Spleen (tissue), 11 donors: ENCODE data around the gene NMUR1. TPM values are rescaled to one million over a fixed set of nuclear protein-coding genes. Genes with fewer than 3 reads are reported as not detected.
"Not testable (repeated sequence)": the region's sequence is repeated elsewhere in the genome, so short reads cannot be mapped to it uniquely, and the experiment has no call there.

Source experiments
- DNase-seq: peaks from one replicate; pipeline ENCODE4 v3.0.0-alpha.2; 2020
- H3K27ac ChIP-seq, 8 donors: fragments of 200-600 bp; sonication (generic) in 7 of 8; 1 replicate in 4 of 8; 2 replicates in 4 of 8; pipeline versions ENCODE4 v1.5.0 to v1.8.0; 2016 to 2021; ENCODE audit warnings: inconsistent platforms in 4 of 8, mild to moderate bottlenecking in 4 of 8, moderate library complexity in 1 of 8
- H3K27me3 ChIP-seq, 7 donors: fragments of 200-600 bp; sonication (generic) in 6 of 7; replicated peaks in 1 of 7; 1 replicate in 4 of 7; 2 replicates in 3 of 7; pipeline versions ENCODE4 v1.5.0 to v1.8.0; 2016 to 2021; ENCODE audit warnings: inconsistent platforms in 3 of 7, mild to moderate bottlenecking in 1 of 7
- H3K36me3 ChIP-seq, 6 donors: fragments of 200-600 bp; sonication (generic) in 5 of 6; 1 replicate in 4 of 6; 2 replicates in 2 of 6; pipeline versions ENCODE4 v1.5.0 to v1.8.0; 2016 to 2021; ENCODE audit warnings: inconsistent platforms in 2 of 6
- H3K4me1 ChIP-seq, 6 donors: fragments of 200-600 bp; sonication (generic) in 5 of 6; 1 replicate in 3 of 6; 2 replicates in 3 of 6; pipeline versions ENCODE4 v1.5.0 to v1.8.0; 2016 to 2021; ENCODE audit warnings: inconsistent platforms in 3 of 6
- H3K4me3 ChIP-seq, 8 donors: fragments of 200-600 bp; sonication (generic) in 7 of 8; 1 replicate in 4 of 8; 2 replicates in 4 of 8; pipeline versions ENCODE4 v1.5.0 to v1.8.0; 2016 to 2021; ENCODE audit warnings: inconsistent platforms in 4 of 8, mild to moderate bottlenecking in 4 of 8, moderate library complexity in 2 of 8
- H3K9me3 ChIP-seq, 8 donors: fragments of 200-600 bp; sonication (generic) in 7 of 8; 1 replicate in 4 of 8; 2 replicates in 4 of 8; pipeline versions ENCODE4 v1.5.0 to v1.8.0; 2016 to 2021; ENCODE audit warnings: inconsistent platforms in 4 of 8
- POLR2A ChIP-seq, 3 donors: fragments of 450-650 bp; IDR thresholded peaks; one replicate each; pipeline ENCODE4 v1.5.1; 2017; ENCODE audit warnings: antibody characterized with exemption in 3 of 3, mild to moderate bottlenecking in 1 of 3
- POLR2AphosphoS5 ChIP-seq, 3 donors: sonication (generic); formaldehyde crosslinking; IDR thresholded peaks; one replicate each; pipeline ENCODE4 v1.5.1; 2017; ENCODE audit warnings: antibody characterized with exemption in 3 of 3
- WGBS, 5 donors: extraction: QIAGEN DNeasy Blood & Tissue Kit in 3 of 5; methylation state at CpG; one replicate each; pipeline versions ENCODE4 v1.1.5 to v1.1.7; 2013 to 2018; 5-methylcytosine and 5-hydroxymethylcytosine counted together
- intact Hi-C: fragments of 100-400 bp; cut with DNase I; formaldehyde crosslinking; loops from one replicate; pipeline ENCODE4 v1.15.0; 2023; ENCODE audit warnings: low total_unique reads
- polyA plus RNA-seq, 3 donors: library from polyadenylated mRNA; stranded (reverse); fragments of 200-250 nt; gene quantifications; one replicate each; pipeline ENCODE4 v1.2.1, GENCODE V29; 2013
- total RNA-seq, 7 donors: library from RNA; depleted of rRNA in 3 of 7; stranded (reverse); fragments of >200 nt in 3 of 7; fragmentation: NEBNext Ultra II Directional in 4 of 7; extraction: Animal tissue kit (Norgen Biotek cat#: 25700) in 4 of 7; gene quantifications; one replicate each; pipeline versions ENCODE4 v1.1.0 to v1.2.1, GENCODE V29; 2016 to 2021
- TF ChIP-seq, protein P1 (sequence below), 11 experiments: fragments of 200-600 bp in 7 of 11; fragments of 450-650 bp in 4 of 11; sonication (generic) in 4 of 11; IDR thresholded peaks in 8 of 11; conservative IDR thresholded peaks in 3 of 11; 1 replicate in 7 of 11; 2 replicates in 4 of 11; pipeline versions ENCODE4 v1.4.0 to v1.8.0; 2016 to 2021; ENCODE audit warnings: antibody characterized with exemption in 11 of 11, inconsistent platforms in 4 of 11, mild to moderate bottlenecking in 1 of 11
- donor health status: healthy with polysubstance abuse.
- donor health status: DM: no; HTN: no; CAD: no; lungs with moderate emphysema.
- donor health status: DM: no; HTN: no; CAD: no.
- donor health status: Bipolar disorder and iron deficiency.
- donor health status: healthy.
- donor health status: DM: no; HTN: no; CAD: no.
- donor health status: DM: yes; HTN: yes; CAD: no.

The NMUR1 gene
- total and polyA plus RNA-seq, 10 donors, result 0.32 to 6.2 (median 2.5) TPM

DNA sequence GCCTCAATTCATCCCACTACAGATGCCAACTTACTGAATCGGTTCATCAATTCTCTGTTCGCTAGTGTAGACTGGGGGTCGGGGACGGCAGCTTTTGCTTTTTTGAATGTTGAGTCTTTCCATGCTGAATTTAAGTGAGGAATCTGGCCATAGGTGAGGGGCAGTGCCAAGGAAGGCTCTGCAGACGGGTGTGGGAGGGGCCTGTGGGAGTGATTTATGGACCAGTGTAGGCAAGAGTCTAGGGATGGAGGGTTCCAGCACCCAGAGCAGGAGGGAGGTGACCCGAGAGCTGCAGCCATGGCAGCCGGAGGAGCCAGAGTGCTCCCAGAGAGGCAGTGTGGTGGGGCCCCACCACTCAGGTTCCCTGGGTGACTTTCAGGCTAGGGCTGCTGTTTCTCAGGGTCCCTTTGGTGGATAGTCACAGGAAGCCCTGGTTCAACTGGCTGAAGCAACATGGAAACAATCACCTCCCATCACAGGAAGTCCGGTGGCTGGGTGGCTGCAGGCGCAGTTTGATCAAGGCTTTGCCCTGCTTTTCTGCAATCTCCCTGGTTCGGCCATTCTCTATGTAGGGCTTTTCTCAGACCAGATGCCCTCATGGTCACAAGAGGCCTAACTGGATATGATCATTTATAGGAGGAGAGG is 45.5 kb upstream of the NMUR1 start:
- intact Hi-C loops, result no loop called here
- WGBS, 5 donors, result 71 to 92% (median 84%) methylated on average over 10 of the region's 10 CpGs
- Histone ChIP-seq H3K27ac (no peak overlapping the region), H3K4me3 (no peak overlapping the region), H3K27me3 (no peaks in the 10 kb centered on the region), H3K9me3 (no peaks in the 10 kb centered on the region), H3K4me1 (no peaks in the 10 kb centered on the region), H3K36me3 (no peaks in the 10 kb centered on the region)
- no peak for TF ChIP-seq POLR2AphosphoS5 (IDR thresholded peaks at IDR 0.05)
- TF ChIP-seq, protein P1, sequence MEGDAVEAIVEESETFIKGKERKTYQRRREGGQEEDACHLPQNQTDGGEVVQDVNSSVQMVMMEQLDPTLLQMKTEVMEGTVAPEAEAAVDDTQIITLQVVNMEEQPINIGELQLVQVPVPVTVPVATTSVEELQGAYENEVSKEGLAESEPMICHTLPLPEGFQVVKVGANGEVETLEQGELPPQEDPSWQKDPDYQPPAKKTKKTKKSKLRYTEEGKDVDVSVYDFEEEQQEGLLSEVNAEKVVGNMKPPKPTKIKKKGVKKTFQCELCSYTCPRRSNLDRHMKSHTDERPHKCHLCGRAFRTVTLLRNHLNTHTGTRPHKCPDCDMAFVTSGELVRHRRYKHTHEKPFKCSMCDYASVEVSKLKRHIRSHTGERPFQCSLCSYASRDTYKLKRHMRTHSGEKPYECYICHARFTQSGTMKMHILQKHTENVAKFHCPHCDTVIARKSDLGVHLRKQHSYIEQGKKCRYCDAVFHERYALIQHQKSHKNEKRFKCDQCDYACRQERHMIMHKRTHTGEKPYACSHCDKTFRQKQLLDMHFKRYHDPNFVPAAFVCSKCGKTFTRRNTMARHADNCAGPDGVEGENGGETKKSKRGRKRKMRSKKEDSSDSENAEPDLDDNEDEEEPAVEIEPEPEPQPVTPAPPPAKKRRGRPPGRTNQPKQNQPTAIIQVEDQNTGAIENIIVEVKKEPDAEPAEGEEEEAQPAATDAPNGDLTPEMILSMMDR (IDR thresholded peaks at IDR 0.05 in 8 of 11, conservative IDR thresholded peaks at IDR 0.05 in 3 of 11), result no peak
- no peak for TF ChIP-seq POLR2A (IDR thresholded peaks at IDR 0.05)
- DNase-seq, result no peak

DNA sequence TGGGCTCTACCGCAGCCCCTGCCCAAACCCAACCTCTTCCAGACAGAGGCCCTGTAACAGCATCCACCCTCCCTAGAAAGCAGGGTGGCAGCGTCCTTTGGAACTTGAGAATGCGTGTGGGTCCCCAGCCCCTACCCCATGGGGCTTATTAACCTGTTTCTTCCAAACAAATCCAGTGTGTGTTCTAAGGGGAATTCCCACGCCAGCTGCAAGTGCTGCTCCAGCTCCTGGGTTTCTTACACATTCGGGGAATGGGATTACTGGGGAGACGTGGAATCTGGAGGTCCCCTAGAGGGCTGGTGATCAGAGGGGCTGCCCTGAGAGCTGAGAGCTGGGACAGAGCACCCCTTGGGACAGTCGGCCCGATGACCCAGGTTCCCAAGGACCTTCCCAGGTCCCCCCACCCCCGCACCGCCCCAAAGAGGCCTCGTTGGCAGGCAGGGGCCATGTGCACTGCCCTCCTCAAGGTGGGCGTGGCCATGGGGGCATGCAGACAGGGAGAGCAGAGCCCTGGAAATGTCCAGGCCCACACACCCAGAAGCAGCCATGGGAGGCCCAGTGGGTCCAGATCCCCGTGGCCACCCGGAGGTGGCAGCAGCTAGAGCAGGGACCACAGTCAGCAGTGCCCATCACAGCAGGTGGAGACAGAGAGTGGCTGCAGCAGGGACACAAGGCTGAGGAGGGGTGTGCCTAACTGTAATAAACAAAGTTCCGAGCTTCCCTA is 43.6 kb upstream of the NMUR1 start:
- no peaks in the 10 kb centered on the region for H3K4me1 ChIP-seq
- H3K9me3 ChIP-seq, result no peaks in the 10 kb centered on the region
- H3K27ac ChIP-seq, result no peak overlapping the region
- no peak for DNase-seq
- TF ChIP-seq POLR2A (IDR thresholded peaks at IDR 0.05), result no peak
- TF ChIP-seq POLR2AphosphoS5 (IDR thresholded peaks at IDR 0.05), result no peak
- TF ChIP-seq, protein P1 (IDR thresholded peaks at IDR 0.05 in 8 of 11, conservative IDR thresholded peaks at IDR 0.05 in 3 of 11), result no peak
- H3K4me3 ChIP-seq, result no peak overlapping the region
- H3K36me3 ChIP-seq, result no peaks in the 10 kb centered on the region
- H3K27me3 ChIP-seq, result no peaks in the 10 kb centered on the region
- 85 to 93% (median 88%) methylated on average over 6 to 15 of the region's 15 CpGs for WGBS, 5 donors
- intact Hi-C loops, result no loop called here

DNA sequence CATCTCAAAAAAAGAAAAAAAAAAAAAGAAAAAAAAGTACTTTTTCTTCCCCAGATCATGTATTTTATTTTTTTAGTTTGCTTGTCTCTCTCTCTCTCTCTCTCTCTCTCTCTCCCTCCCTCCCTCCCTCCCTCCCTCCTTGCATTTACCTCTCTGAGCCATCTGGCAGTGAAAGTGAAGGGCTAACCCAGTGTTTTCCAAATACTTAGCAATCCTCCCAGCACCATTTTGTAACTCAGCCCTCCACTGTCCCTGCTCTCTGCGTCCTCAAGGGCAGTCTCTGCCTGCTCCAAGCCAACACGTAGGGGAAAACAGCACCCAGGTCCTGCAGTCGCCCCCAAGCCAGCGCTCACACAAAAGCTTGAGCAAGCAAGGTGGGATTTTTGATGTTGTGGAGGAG is 42.9 kb upstream of the NMUR1 start:
- H3K9me3 ChIP-seq, result no peaks in the 10 kb centered on the region
- intact Hi-C loops, result no loop called here
- H3K36me3 ChIP-seq, result no peaks in the 10 kb centered on the region
- TF ChIP-seq, protein P1 (IDR thresholded peaks at IDR 0.05 in 8 of 11, conservative IDR thresholded peaks at IDR 0.05 in 3 of 11), result no peak
- TF ChIP-seq POLR2A (IDR thresholded peaks at IDR 0.05), result no peak
- TF ChIP-seq POLR2AphosphoS5 (IDR thresholded peaks at IDR 0.05), result no peak
- H3K27ac ChIP-seq, result no peak overlapping the region
- no peak for DNase-seq
- no peak overlapping the region for H3K4me3 ChIP-seq
- H3K27me3 ChIP-seq, result no peaks in the 10 kb centered on the region
- no peaks in the 10 kb centered on the region for H3K4me1 ChIP-seq
- 60 to 83% (median 74%) methylated on average over 4 of the region's 4 CpGs for WGBS, 5 donors

DNA sequence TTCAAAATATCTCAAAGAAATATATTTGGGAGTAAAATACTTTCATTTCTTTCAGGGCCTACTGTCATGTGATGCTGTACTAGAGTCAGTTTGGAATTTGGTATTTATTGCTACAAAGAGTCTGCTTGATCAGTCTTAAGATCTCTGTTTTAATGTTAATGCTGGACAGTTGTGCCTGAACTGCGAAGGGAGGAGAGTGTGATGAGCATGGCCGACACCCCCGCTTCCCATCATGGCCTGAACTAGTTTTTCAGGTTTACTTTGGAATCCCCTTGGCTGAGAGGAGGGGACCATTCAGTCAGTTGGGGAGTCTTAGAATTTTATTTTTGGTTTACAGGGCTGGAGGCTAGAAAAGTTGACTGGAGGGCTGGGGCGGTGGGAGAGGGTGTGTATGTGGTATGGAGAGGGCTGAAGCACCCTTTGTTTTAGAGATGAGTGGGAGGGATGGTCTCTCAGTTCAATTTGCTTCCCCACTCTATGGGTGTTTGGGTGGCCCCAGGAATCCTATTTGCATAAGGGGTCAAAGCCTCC is 41.5 kb upstream of the NMUR1 start:
- H3K9me3 ChIP-seq, result no peaks in the 10 kb centered on the region
- no peaks in the 10 kb centered on the region for H3K27me3 ChIP-seq
- intact Hi-C loops, result no loop called here
- no peak overlapping the region for H3K4me3 ChIP-seq
- TF ChIP-seq POLR2AphosphoS5 (IDR thresholded peaks at IDR 0.05) (no peak), POLR2A (IDR thresholded peaks at IDR 0.05) (no peak)
- TF ChIP-seq, protein P1 (IDR thresholded peaks at IDR 0.05 in 8 of 11, conservative IDR thresholded peaks at IDR 0.05 in 3 of 11), result no peak
- no peak for DNase-seq
- 78 to 95% (median 85%) methylated on average over 4 of the region's 4 CpGs for WGBS, 5 donors
- no peak overlapping the region for H3K27ac ChIP-seq
- H3K4me1 ChIP-seq, result no peaks in the 10 kb centered on the region
- no peaks in the 10 kb centered on the region for H3K36me3 ChIP-seq

DNA sequence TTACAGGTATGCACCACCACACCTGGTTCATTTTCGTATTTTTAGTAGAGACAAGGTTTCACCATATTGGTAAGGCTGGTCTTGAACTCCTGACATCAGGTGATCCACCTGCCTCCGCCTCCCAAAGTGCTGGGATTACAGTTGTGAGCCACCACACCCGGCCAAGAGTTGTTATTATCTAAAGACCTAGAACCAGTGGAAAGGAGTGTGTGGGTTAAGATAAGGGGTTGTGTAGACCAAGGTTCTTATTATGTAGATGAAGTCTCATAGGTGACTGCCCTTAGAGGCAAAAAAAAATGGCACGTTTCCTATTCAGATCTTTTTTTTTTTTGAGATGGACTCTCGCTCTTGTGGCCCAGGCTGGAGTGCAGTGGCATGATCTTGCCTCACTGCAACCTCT is 40.7 kb upstream of the NMUR1 start:
- H3K27ac ChIP-seq, H3K4me1 ChIP-seq, DNase-seq, H3K36me3 ChIP-seq, H3K4me3 ChIP-seq, intact Hi-C loops, H3K27me3 ChIP-seq, H3K9me3 ChIP-seq: not testable (repeated sequence)
- WGBS, 5 donors, result 79 to 93% (median 82%) methylated on average over 5 of the region's 5 CpGs
